Measurements from ENCODE around the gene SLC24A3. TPM values are rescaled to one million over a fixed set of nuclear protein-coding genes. Genes with fewer than 3 reads are reported as not detected.

The SLC24A3 gene
- total and polyA plus RNA-seq, 2 donors from 2014 or later: 0.86 to 5.2 TPM

GRCh38 chr20:19298652-19299051, 86.2 kb downstream of the SLC24A3 start:
- Histone ChIP-seq H3K36me3 (ENCODE audit: control insufficient read depth in 2 of 3, insufficient read depth in 3 of 3, low read length in 3 of 3) (no peaks in the 10 kb centered on the region), H3K27ac (ENCODE audit: low read depth in 2 of 2, low read length in 2 of 2) (no peak overlapping the region), H3K9me3 (ENCODE audit: control insufficient read depth in 2 of 3, insufficient read depth in 1 of 3, low read length in 3 of 3) (no peaks in the 10 kb centered on the region), H3K9ac (ENCODE audit: low read length in 3 of 3) (no peak overlapping the region), H3K4me3 (ENCODE audit: low read length in 3 of 3) (no peak overlapping the region), H3K4me1 (ENCODE audit: control insufficient read depth in 2 of 3, insufficient read depth in 2 of 3, low read depth in 1 of 3, low read length in 3 of 3) (no peaks in the 10 kb centered on the region), H3K27me3 (ENCODE audit: control insufficient read depth, insufficient read depth, low read length) (no peaks in the 10 kb centered on the region)
- DNase-seq (no peak), FAIRE-seq (no peak)
- TF ChIP-seq CTCF (IDR thresholded peaks at IDR 0.05; ENCODE audit: borderline replicate concordance, extremely low read depth, insufficient read depth): no peak
- intact Hi-C loops (cut with DNase I): no loop called here

GRCh38 chr20:19300395-19300794, 88.0 kb downstream of the SLC24A3 start:
- H3K27ac ChIP-seq (ENCODE audit: low read depth in 2 of 2, low read length in 2 of 2): no peak overlapping the region
- H3K9ac ChIP-seq (ENCODE audit: low read length in 3 of 3): no peak overlapping the region
- intact Hi-C loops (cut with DNase I): no loop called here
- H3K4me1 ChIP-seq (ENCODE audit: control insufficient read depth in 2 of 3, insufficient read depth in 2 of 3, low read depth in 1 of 3, low read length in 3 of 3): no peaks in the 10 kb centered on the region
- H3K9me3 ChIP-seq (ENCODE audit: control insufficient read depth in 2 of 3, insufficient read depth in 1 of 3, low read length in 3 of 3): no peaks in the 10 kb centered on the region
- no peak for TF ChIP-seq CTCF (IDR thresholded peaks at IDR 0.05; ENCODE audit: borderline replicate concordance, extremely low read depth, insufficient read depth)
- DNase-seq (no peak), FAIRE-seq (no peak)
- H3K36me3 ChIP-seq (ENCODE audit: control insufficient read depth in 2 of 3, insufficient read depth in 3 of 3, low read length in 3 of 3): no peaks in the 10 kb centered on the region
- no peaks in the 10 kb centered on the region for H3K27me3 ChIP-seq (ENCODE audit: control insufficient read depth, insufficient read depth, low read length)
- no peak overlapping the region for H3K4me3 ChIP-seq (ENCODE audit: low read length in 3 of 3)

- intact Hi-C loops (cut with DNase I): no loop called here
- H3K4me1 ChIP-seq (ENCODE audit: control insufficient read depth in 2 of 3, insufficient read depth in 2 of 3, low read depth in 1 of 3, low read length in 3 of 3): no peaks in the 10 kb centered on the region
- no peak overlapping the region for H3K4me3 ChIP-seq (ENCODE audit: low read length in 3 of 3)
- H3K9me3 ChIP-seq (ENCODE audit: control insufficient read depth in 2 of 3, insufficient read depth in 1 of 3, low read length in 3 of 3): no peaks in the 10 kb centered on the region
- no peak for TF ChIP-seq CTCF (IDR thresholded peaks at IDR 0.05; ENCODE audit: borderline replicate concordance, extremely low read depth, insufficient read depth)
- no peak overlapping the region for H3K27ac ChIP-seq (ENCODE audit: low read depth in 2 of 2, low read length in 2 of 2)
- DNase-seq (no peak), FAIRE-seq (no peak)
- no peaks in the 10 kb centered on the region for H3K36me3 ChIP-seq (ENCODE audit: control insufficient read depth in 2 of 3, insufficient read depth in 3 of 3, low read length in 3 of 3)
- H3K27me3 ChIP-seq (ENCODE audit: control insufficient read depth, insufficient read depth, low read length): no peaks in the 10 kb centered on the region
- H3K9ac ChIP-seq (ENCODE audit: low read length in 3 of 3): no peak overlapping the region
Measured at GRCh38 chr20:19301142-19301541, 88.7 kb downstream of the SLC24A3 start.

GRCh38 chr20:19301843-19302242, 89.4 kb downstream of the SLC24A3 start:
- H3K27ac ChIP-seq (ENCODE audit: low read depth in 2 of 2, low read length in 2 of 2): no peak overlapping the region
- DNase-seq (no peak), FAIRE-seq (no peak)
- no peaks in the 10 kb centered on the region for H3K27me3 ChIP-seq (ENCODE audit: control insufficient read depth, insufficient read depth, low read length)
- H3K4me1 ChIP-seq (ENCODE audit: control insufficient read depth in 2 of 3, insufficient read depth in 2 of 3, low read depth in 1 of 3, low read length in 3 of 3): no peaks in the 10 kb centered on the region
- intact Hi-C loops (cut with DNase I): no loop called here
- TF ChIP-seq CTCF (IDR thresholded peaks at IDR 0.05; ENCODE audit: borderline replicate concordance, extremely low read depth, insufficient read depth): no peak
- no peaks in the 10 kb centered on the region for H3K9me3 ChIP-seq (ENCODE audit: control insufficient read depth in 2 of 3, insufficient read depth in 1 of 3, low read length in 3 of 3)
- no peak overlapping the region for H3K9ac ChIP-seq (ENCODE audit: low read length in 3 of 3)
- H3K4me3 ChIP-seq (ENCODE audit: low read length in 3 of 3): no peak overlapping the region
- H3K36me3 ChIP-seq (ENCODE audit: control insufficient read depth in 2 of 3, insufficient read depth in 3 of 3, low read length in 3 of 3): no peaks in the 10 kb centered on the region

All from kidney (tissue), 14 donors.